Measurements from ENCODE around the gene FANCC.

Gene FANCC

DNA sequence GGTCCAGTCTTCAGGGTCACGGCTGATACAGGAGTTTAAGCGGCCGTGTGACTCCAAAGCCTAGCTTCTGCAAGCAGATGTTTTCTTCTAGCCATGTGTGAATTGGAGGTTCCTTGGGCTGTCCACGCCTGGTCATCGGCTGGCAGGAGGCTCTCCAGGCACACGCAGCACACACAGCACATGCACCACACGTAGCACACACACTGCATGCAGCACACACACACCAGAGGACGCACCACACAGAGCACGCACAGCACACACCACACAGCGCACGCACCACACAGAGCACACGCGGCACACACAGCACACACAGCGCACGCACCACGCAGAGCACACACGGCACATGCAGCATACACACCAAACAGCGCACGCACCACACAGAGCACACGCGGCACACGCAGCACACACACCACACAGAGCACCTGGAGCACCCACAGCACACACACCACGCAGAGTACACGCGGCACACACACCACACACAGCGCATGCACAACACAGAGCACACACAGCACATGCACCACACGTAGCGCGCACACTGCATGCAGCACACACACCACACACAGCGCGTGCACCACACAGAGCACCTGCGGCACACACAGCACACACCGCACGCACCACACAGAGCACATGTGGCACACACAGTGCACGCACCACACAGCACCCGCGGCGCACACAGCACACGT lies 234.3 kb downstream of the FANCC start:
- no peak for DNase-seq (ENCODE audit: low spot score)

DNA sequence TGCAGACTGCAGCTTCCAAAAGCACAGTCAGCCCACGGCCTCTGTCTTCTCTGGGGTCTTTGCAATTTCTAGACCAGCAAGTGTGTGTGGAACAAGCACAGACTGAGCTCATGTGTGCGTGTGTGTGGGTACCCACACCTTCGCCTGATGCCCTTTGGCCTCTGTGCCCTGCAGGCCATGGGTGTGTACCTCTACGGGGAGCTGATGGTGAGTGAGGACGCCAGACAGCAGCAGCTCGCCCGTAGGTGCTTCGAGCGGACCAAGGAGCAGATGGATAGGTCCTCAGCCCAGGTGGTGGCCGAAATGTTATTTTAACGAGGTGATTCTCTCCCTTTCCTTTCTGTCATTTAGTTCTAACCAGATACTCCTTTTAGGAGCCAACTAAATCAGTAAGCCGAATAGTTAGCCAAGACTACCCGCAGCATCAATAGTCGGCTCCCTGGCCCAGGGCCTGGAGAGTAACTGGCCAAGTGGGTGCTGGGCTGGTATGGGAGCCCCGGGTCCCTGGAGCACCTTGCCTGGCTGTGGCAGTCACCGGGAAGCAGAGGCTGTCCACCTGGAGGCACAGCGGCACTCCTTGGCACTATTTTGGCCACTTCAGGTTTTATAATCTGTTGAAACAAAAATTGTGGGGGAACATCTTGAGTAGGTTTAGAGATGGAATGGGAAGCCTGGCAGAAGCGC lies 235.0 kb downstream of the FANCC start:
- DNase-seq (ENCODE audit: low spot score), result no peak

DNA sequence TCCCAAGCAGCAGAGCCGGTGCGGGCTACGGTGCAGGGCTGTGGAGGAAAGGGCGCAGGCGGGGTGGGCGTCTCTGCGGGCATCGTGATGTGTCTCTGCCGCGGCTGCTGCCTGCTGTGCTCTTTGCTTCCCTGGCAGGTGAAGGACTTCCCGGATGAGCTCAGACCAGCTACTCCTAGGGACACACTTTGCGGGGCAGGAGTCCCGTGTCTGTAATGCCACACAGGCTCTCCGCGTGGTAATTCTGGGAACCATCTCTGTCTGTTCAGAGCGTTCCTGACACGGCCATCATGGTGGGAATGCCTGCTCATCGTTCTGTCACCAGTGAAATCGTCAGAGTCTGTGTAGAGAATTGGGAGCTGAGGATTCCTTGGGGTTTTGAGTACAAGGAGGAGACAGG lies 235.5 kb downstream of the FANCC start:
- DNase-seq (ENCODE audit: low spot score), result no peak

DNA sequence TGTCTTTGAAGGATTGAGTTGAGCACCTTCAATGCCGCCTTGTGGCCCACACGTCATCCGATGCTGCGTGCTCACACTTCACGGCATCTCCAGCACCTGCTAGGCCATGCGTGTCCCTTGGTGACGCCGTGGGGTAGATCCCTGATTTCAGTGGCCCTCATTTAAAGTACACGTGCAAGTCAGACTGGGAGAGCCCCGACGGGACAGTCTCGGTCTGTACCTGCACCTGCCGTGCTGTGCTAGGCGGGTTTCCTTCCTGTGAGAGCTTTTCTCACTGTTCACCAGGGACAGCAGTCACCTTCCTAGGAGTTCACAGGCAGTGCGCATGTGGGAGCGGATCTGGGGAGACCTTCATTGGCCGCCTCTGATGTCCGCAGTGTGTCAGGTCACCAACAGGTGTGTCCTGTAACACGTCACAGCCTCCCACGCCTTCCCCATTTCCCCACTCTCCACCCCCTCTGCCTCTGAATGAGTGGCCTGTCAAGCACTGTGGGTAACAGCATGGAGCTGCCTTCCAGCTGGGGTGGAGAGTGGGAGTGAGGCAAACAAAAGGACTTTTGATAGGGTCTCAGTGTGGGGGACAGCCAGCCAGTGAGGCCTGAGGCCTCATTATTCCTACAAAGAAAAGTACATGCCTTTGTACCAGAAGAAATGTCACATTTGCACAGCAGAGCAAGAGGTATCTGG lies 236.4 kb downstream of the FANCC start:
- DNase-seq (ENCODE audit: low spot score), result no peak

DNA sequence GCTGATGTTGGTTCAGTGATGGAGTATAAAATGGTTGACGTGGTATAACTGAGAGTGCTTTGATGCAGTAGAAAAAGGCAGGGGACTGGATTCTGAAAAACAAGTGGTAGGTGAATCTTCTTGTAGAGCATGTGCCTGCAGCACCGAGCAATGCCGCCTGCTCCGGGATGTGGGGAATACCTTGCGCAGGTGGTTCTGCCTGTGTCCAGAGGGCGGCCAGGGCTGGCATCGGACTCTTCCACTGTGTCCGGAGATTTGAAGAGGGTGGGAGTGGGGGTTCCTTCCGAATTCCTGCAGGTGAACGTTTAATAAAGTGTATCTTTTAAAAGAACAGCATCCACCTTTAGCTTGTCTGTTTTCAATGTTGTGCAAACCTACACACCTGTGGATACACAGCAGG lies 238.0 kb downstream of the FANCC start:
- DNase-seq (ENCODE audit: low spot score), result no peak

DNA sequence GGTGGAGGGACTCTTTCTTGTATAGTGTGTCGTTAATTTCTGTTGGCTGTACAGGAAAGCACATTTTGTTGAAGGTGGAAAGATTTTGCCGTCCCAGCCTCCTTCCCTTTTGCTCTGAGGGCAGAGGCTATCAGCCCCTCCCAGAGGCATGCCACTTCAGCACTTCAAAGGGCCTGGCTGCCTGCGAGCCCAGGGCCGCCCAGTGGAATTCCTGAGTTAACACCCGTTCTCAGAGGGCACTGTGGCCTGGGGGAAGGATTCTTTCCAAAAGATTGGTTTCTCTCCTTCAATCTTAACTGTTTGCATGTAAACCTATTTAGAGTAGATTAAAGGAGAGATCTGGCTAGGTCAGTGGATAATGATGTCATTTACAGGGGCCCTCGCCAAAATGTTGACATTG lies 238.6 kb downstream of the FANCC start:
- DNase-seq (ENCODE audit: low spot score), result no peak

DNA sequence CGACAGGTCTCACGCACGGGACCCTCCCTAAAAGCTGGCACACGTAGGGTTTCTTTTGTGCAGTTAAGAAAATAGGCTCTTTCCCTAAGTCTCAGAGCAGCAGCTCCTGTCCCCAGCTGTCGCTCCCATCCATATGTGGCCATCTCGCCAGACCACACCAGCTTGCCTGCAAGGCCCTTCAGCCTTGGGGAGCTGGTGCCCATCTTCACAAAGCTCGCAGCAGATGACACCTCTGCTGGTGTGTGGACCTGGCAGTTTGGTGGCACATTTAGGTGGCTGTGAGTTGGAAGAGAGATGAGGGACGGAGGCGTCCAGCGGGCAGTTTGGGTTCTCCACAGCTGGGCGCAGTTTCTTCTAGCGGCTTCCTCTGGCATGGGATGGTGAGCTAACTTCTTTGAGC lies 239.0 kb downstream of the FANCC start:
- DNase-seq (ENCODE audit: low spot score), result no peak

DNA sequence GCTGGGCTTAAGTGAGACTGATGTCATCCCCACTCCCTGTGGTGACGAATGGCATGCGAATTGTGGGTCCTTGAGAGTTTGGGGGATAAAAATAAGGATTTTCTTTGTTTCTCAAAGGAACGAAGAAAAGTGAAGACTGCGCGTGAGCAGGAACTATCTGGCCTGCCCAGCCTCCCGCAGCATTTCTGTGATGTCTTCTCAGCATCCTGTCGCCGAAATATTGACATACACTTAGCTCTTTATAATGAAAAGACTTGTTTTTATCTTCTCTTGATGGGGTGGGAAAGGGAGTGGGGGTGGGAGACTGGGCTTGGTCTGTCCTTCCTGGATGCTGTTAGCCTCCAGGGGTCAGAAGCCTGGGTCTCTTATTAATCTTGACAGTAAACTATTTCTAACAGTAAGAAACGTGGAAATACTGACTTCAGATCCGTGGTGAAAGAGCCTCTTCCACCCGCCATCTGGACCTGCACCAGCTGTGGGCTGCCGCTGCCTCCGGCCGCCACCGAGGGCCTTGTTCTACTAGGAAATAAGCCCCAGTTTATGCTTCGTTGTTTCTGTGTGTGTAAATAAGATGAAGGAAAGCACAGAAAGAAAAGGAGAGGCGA lies 239.6 kb downstream of the FANCC start:
- DNase-seq (ENCODE audit: low spot score), result no peak

DNA sequence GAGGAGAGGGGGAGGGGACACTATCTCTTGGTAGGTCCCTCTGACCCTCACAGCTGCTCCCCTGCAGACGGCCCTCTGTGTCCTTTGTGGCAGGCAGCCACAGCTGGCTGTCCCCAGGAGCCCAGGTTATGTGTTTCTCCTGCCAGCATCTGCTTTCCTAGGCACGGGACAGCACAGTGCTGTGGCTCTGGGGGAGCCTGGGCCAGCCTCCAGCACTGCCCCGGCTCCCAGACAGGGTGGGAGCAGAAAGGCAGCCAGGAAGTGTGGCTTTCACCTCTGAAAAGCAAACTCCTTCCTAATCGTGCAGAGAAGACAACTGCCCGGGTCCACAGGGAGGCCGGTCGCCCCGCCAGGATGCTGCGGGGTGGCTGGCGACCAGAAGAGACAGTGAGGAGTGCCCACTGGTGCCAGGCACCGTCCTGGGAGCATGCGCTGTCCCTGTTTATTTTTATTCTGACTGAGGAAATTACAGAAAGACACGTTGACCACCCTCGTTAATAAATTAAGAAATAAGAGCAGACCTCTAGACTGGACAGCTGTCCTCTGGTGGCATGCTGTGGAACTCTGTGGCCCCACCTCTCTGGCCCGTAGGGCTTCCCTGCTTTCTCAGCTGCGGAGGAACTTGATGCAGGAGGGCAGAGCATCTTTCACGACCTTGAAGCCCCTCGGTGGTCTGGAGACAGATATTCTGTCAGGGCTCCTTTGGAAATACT lies 240.3 kb downstream of the FANCC start:
- no peak for DNase-seq (ENCODE audit: low spot score)

DNA sequence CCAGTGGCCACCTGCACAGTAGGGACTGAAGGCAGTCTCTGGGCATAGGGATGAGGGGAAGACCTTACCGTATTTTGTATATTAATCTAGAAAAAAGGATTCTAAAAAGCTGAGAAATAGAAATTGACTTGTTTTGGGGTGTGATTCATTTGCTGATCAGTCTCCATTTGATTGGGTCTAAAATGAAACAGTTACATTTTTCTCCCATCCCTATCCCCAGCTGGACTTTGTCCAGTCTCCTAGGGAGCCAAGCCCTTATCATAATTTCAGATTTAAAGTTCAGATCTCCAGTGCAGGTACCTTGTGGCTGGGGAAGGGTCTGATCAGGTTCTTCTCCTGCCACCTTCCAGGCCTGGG lies 240.8 kb downstream of the FANCC start:
- DNase-seq (ENCODE audit: low spot score), result no peak

DNA sequence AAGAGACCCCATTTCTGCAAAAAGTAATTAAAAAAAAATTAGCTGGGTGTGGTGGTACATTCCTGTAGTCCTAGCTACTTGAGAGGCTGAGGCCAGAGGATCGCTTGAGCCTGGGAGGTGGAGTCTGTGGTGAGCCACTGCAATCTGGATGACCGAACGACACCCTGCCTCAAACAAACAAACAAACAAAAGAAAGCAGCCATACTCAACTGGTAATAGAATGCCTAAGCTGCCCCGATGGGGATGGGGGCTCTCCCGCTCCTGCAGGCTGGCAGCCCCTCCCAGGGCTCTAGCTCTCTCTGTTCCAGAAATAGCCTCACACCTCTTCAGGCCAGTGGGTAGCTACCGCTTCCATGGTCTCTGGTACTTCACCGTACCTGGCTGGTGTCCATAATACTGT lies 241.8 kb downstream of the FANCC start:
- DNase-seq (ENCODE audit: low spot score), result no peak

DNA sequence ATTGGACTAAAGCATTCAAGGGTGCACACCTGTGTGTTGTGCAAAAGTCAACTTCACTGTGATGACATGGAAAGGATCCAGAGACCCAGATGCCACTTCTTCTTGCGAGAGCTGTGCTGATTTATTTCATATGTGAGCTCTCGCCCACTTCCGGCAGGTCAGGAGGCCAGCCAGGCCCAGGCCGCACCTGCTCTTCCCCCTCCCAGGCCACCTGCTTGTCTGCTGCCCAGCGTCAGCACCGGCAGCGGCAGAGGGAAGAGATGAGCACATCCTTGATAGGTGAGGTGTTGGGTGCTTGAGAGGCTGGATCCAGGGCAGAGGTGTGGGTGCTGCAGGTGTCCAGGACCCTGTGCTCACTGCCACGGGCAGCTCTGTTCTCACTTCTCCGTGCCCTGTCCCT lies 242.9 kb downstream of the FANCC start:
- no peak for DNase-seq (ENCODE audit: low spot score)

DNA sequence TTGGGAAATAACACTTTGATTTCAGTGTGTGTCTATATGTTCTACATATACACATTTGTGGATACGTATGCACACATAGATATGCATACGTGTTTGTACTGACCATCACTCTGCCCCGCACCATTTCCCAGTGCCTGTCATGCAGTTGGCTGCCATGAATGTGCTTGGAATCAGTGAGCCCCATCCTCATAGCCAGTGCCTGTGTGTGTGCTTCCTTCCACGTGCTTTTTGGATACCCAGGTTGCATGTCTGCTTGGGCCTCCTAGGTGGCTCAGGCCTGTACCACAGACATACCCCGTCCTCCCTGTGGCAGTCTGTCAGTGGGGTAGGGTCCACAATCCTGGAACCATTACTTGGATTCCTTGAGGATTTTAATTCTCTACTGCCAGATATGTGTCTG lies 243.6 kb downstream of the FANCC start:
- no peak for DNase-seq (ENCODE audit: low spot score)

DNA sequence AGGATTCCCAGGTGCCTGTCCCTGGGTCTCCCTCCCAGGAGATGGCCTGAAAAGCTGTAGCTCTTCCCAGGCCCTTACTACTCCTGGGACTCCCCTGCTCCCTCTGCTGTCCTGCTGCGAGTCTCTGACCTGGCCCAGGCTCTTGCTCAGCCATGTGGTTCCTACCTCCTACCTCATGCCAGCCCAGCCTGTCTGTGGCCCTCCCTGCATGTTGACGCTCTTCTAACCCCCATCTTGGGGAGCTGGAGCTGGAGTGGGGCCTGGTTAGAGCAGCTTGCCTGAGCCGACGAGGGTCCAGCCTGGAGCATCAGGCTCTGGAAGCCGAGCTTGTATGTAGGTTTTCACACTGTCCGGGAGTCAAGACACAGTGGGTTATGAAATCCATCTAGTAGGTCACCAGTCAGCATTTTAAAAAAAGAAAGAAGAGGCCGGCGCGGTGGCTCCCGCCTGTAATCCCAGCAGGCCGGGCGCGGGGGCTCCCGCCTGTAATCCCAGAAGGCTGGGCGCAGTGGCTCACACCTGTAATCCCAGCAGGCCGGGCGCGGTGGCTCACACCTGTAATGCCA lies 244.4 kb downstream of the FANCC start:
- no peak for DNase-seq (ENCODE audit: low spot score)

DNA sequence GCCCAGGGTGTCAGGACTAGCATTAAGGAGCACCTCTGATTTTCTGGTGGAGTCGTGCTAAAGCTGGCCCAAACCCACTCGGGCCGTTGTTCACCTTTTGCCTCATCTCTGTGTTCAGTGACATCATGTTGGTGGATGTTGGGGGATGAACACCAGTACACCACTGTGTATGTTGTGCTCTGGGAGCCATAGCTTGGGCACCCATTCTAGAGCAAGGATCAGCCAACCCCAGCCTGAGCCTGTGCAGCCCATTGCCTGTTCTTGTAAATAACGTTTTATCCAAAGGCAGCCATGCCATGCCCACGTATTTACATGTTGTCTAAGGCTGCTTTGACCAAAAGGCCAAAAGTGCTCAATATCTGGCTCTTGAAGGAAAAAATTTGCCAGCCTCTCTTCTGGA lies 245.6 kb downstream of the FANCC start:
- no peak for DNase-seq (ENCODE audit: low spot score)

DNA sequence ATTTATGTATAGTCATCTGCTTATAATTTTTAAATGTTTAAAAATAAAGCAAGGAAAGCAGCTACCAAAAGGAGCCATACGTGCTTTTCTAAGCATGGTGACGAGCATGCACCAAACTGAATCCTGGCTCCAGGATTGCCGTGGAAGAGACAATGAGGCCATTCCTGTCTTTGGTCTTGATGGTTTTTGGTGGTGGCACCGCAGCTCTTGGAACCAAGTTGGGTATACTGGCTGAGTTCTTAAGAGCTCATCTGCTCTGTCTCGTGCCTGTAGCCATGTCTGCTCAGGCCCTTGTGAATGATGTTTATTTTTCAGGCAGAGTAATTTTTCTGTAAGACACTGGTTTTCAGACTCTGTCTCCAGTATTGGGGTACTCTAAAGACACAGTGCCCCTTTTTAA lies 246.1 kb downstream of the FANCC start:
- no peak for DNase-seq (ENCODE audit: low spot score)

DNA sequence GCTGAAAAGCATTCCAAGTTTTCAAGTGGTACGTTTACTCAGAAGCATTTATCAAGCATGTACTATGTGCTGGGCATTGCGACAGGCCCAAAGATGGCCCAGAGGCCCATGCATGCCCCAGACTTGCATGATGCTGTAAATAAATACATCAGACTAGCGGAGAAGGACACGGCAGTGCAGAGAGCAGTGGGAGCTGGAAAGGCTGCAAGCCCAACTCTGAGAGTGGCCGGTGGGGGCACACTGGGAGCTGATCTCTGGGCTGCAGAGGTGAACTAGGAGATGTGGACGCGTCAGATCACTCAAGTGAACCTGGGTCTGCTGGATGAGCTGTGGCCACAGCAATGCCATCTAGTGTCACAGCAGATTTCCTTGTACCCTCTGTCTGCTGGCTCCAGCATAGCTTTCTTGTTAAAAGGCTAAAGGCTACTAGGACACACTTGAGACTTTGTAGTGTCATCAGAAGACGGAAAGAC lies 246.9 kb downstream of the FANCC start:
- no peak for DNase-seq (ENCODE audit: low spot score)

DNA sequence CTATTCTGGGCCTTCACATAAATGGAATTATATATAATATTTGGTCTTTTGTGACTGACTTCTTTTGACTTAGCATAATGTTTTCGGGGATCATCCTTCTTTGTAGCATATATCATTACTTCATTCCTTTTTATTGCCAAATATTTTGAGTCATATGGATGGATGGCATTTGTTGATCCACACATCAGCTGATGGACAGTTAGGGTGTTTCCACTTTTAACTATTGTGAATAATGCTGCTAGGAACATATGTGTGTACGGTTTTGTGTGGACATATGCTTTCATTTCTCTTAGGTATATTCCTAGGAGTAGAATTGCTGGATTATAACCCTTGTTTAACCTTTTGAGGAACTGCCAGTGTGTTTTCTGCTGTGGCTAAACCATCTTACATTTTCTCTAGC lies 249.6 kb downstream of the FANCC start:
- DNase-seq (ENCODE audit: low spot score), result no peak

DNA sequence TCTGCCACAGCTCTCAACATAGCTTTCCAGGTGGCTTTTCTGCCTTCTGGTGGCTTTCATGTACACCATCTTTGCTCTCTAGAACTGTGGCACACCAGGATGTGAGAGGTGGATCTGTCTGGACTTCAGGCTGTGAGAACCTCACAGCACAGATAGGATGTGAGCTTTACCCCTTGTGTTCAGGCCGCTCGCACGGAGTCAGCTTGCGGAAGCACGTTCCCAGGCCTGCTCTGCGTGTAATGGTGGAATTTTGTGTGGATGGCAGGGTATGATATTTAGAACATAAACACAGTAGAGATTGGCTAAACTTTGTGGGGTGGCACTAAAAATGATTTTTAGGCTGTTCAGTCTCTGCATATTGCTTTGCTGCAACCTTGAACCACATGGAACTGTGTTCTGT lies 250.5 kb downstream of the FANCC start:
- DNase-seq (ENCODE audit: low spot score), result no peak

DNA sequence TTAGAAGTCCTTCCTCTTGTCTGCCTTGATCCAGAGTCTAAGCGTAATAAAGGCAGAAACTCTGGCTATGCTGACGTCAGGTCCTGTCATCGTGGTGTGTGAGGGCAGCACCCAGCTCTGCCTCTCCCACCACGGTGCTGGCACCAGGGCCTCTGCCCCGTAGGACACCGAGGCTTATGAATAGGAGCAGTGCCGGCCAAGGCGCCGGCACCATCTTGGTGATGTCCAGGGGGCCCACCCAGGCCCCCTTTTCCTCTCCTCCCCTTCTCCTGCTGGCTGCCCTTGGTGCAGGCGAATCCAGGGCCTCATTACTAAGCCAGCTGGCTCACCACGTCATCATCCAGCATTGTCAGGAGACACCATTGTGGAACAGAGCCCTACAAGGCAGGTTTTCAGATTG lies 252.3 kb downstream of the FANCC start:
- no peak for DNase-seq (ENCODE audit: low spot score)

DNA sequence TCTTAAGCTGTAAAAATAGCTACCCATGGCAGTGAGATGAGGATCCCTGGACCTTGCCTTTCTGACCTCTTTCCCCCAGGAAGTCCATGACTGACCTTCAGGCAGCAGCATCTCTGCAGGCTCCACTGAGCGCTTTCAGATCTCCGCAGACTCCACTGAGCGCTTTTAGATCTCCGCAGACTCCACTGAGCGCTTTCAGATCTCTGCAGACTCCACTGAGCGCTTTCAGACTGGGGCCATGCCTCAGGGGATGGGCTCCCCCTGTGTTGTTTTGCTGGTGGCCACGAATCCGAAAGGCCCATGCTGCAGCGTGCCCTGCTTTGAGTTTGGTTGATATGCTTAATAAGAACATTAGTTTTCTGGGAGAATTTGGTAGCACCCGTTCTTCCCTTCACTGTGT lies 254.2 kb downstream of the FANCC start:
- no peak for DNase-seq (ENCODE audit: low spot score)

DNA sequence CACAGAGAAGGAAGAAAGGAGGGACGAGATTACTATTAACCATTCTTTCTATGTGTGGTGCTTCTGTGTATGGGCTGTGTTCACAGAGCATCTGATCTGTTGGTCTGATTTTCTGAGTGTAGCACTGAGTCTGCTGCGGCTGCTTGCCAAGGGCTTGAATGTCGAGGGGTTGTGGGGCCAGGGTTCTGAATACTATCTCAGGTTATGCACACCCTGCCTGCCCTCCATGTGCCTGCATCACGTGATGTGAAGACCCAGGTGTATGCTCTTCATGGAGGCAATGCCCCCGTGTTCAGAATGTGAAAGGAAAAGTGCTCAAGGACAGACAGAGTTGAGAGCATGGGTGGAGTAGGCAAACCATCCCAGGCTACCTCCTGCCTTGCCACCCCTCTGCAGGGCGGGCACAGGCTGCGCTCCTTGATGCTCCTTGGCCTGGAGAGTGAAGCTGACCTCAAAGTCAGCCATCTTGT lies 254.9 kb downstream of the FANCC start:
- no peak for DNase-seq (ENCODE audit: low spot score)

Data from CD4-positive, alpha-beta T cell treated with Interleukin-15 for 4 hours (primary cell).